Stomach (tissue), 9 donors: Measurements from ENCODE around the gene IGDCC3. TPM values are rescaled to one million over a fixed set of nuclear protein-coding genes. Genes with fewer than 3 reads are reported as not detected.
A peak's percentile ranks its signal among the peaks of the same experiment; 100 is the strongest.

Source experiments
- DNase-seq, 2 donors: peaks; one replicate each; pipeline versions ENCODE4 v3.0.0 to v3.0.0-alpha.2; 2013 to 2019
- H3K27ac ChIP-seq, 5 donors: fragments of 200-600 bp in 4 of 5; sonication (generic) in 4 of 5; one replicate each; pipeline ENCODE4 v1.5.1; 2013 to 2019; ENCODE audit warnings: mild to moderate bottlenecking in 1 of 5, moderate library complexity in 1 of 5
- H3K27me3 ChIP-seq, 3 donors: fragments of 200-600 bp; sonication (generic); one replicate each; pipeline ENCODE4 v1.5.1; 2017 to 2019; ENCODE audit warnings: mixed run types in 1 of 3
- H3K36me3 ChIP-seq, 4 donors: fragments of 200-600 bp; sonication (generic); 1 replicate in 3 of 4; 2 replicates in 1 of 4; pipeline ENCODE4 v1.5.1; 2016 to 2019
- H3K4me1 ChIP-seq, 4 donors: fragments of 200-600 bp; sonication (generic); one replicate each; pipeline ENCODE4 v1.5.1; 2016 to 2019
- H3K4me3 ChIP-seq, 4 donors: fragments of 200-600 bp; sonication (generic) in 3 of 4; one replicate each; pipeline ENCODE4 v1.5.1; 2016 to 2019; ENCODE audit warnings: mild to moderate bottlenecking in 1 of 4
- H3K9me3 ChIP-seq, 4 donors: fragments of 200-600 bp; sonication (generic); one replicate each; pipeline ENCODE4 v1.5.1; 2016 to 2019
- EP300 ChIP-seq: sonication (generic); formaldehyde crosslinking; IDR thresholded peaks from one replicate; pipeline ENCODE4 v1.6.1; 2017; ENCODE audit warnings: antibody characterized with exemption
- POLR2A ChIP-seq, 4 donors: fragments of 450-650 bp; IDR thresholded peaks; one replicate each; pipeline ENCODE4 v1.6.1; 2016; ENCODE audit warnings: antibody characterized with exemption in 4 of 4, control low read depth in 2 of 4, mild to moderate bottlenecking in 1 of 4, moderate library complexity in 1 of 4
- POLR2AphosphoS5 ChIP-seq, 3 donors: sonication (generic); formaldehyde crosslinking; IDR thresholded peaks; one replicate each; pipeline ENCODE4 v1.6.1; 2016; ENCODE audit warnings: antibody characterized with exemption in 3 of 3
- WGBS, 5 donors: extraction: QIAGEN DNeasy Blood & Tissue Kit in 3 of 5; methylation state at CpG; one replicate each; pipeline versions ENCODE4 v1.1.5 to v1.1.7; 2013 to 2018; 5-methylcytosine and 5-hydroxymethylcytosine counted together
- intact Hi-C: fragments of 100-400 bp; cut with DNase I; formaldehyde crosslinking; loops from one replicate; pipeline ENCODE4 v1.15.1; 2023; ENCODE audit warnings: low total_unique reads
- polyA plus RNA-seq, 3 donors: library from polyadenylated mRNA; stranded (reverse); fragments of 200-250 nt; gene quantifications; one replicate each; pipeline ENCODE4 v1.2.3, GENCODE V29; 2013
- total RNA-seq, 5 donors: library from RNA; depleted of rRNA; stranded (reverse); fragments of >200 nt; gene quantifications; one replicate each; pipeline versions ENCODE4 v1.1.0 to v1.2.3, GENCODE V29; 2014 to 2016
- TF ChIP-seq, protein P1 (sequence below), 7 experiments: fragments of 450-650 bp in 4 of 7; fragments of 200-600 bp in 3 of 7; sonication (generic) in 3 of 7; IDR thresholded peaks; one replicate each; pipeline ENCODE4 v1.5.1; 2016 to 2019; ENCODE audit warnings: antibody characterized with exemption in 7 of 7, control low read depth in 2 of 7, mild to moderate bottlenecking in 1 of 7
- donor health status: healthy with polysubstance abuse.
- donor health status: Bipolar disorder and iron deficiency.
- donor health status: healthy.

Gene IGDCC3
- total and polyA plus RNA-seq, 8 donors, result 0.08 to 5.8 (median 0.89) TPM; not detected in 4

DNA sequence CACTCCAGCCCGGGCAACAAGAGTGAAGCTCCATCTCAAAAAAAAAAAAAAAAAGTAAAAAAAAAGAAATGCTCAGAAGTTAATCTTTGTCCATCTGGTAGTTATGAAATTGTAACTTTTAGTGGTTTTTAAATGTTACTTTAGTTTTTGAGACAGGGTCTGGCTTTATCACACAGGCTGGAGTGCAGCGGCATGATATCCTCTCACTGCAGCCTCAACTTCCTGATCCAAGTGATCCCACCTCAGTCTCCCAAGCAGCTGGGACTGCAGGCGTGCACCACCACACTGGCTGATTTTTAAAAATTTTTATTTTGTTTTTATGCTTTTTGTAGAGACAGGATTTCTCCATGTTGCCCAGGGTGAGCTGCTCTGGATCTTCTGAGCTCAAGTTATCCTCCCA, 72.0 kb downstream of the IGDCC3 start:
- H3K27ac ChIP-seq, result peak overlapping the region in 3 of 5 donors; percentile 88 to 92 (median 88)
- no peak for DNase-seq
- no peak overlapping the region for H3K4me3 ChIP-seq
- H3K36me3 ChIP-seq, result no peaks in the 10 kb centered on the region
- 67 to 80% (median 77%) methylated on average over 3 of the region's 3 CpGs for WGBS, 5 donors
- no peaks in the 10 kb centered on the region for H3K27me3 ChIP-seq
- no peaks in the 10 kb centered on the region for H3K9me3 ChIP-seq
- TF ChIP-seq, protein P1, sequence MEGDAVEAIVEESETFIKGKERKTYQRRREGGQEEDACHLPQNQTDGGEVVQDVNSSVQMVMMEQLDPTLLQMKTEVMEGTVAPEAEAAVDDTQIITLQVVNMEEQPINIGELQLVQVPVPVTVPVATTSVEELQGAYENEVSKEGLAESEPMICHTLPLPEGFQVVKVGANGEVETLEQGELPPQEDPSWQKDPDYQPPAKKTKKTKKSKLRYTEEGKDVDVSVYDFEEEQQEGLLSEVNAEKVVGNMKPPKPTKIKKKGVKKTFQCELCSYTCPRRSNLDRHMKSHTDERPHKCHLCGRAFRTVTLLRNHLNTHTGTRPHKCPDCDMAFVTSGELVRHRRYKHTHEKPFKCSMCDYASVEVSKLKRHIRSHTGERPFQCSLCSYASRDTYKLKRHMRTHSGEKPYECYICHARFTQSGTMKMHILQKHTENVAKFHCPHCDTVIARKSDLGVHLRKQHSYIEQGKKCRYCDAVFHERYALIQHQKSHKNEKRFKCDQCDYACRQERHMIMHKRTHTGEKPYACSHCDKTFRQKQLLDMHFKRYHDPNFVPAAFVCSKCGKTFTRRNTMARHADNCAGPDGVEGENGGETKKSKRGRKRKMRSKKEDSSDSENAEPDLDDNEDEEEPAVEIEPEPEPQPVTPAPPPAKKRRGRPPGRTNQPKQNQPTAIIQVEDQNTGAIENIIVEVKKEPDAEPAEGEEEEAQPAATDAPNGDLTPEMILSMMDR (IDR thresholded peaks at IDR 0.05), result no peak
- no peak for TF ChIP-seq POLR2A (IDR thresholded peaks at IDR 0.05)
- no peak for TF ChIP-seq POLR2AphosphoS5 (IDR thresholded peaks at IDR 0.05)
- TF ChIP-seq EP300, result no peak
- peaks cover 6 to 29% (median 20%) of the 10 kb centered on the region in 4 donors for H3K4me1 ChIP-seq
- intact Hi-C loops, result no loop called here

DNA sequence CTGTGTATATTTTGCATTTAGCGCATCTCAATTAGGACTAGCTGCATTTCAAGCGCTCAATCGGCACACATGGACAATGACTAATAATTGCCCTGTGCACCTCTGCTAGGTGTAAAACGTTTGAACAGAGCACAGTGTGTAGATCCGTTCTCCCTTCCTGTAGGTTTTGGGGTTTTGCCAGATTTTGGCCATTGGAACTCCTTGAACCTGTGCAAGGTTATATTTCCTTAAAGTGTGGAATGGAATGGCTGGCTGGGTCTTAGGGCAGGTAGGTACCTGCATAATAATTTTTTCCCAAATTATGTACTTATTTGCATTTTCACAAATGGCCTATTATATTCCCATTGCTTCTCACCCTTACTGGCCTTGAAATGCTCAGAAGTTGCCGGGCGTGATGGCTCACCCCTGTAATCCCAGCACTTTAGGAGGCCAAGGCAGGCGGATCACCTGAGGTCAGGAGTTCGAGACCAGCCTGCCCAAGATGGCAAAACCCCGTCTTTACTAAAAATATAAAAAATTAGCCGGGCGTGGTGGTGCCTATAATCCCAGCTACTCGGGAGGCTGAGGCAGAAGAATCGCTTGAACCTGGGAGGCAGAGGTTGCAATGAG, 72.5 kb downstream of the IGDCC3 start:
- H3K36me3 ChIP-seq, result no peaks in the 10 kb centered on the region
- no peaks in the 10 kb centered on the region for H3K9me3 ChIP-seq
- DNase-seq, result no peak
- no peaks in the 10 kb centered on the region for H3K27me3 ChIP-seq
- peaks cover 6 to 29% (median 20%) of the 10 kb centered on the region in 4 donors for H3K4me1 ChIP-seq
- 37 to 49% (median 44%) methylated on average over 14 of the region's 14 CpGs for WGBS, 5 donors
- TF ChIP-seq POLR2A (IDR thresholded peaks at IDR 0.05) (no peak), EP300 (no peak), POLR2AphosphoS5 (IDR thresholded peaks at IDR 0.05) (no peak)
- TF ChIP-seq, protein P1 (IDR thresholded peaks at IDR 0.05), result no peak
- H3K4me3 ChIP-seq, result peak overlapping the region; percentile 21 to 50 (median 36)
- H3K27ac ChIP-seq, result peak overlapping the region; percentile 80 to 92 (median 88)
- intact Hi-C loops, result no loop called here

DNA sequence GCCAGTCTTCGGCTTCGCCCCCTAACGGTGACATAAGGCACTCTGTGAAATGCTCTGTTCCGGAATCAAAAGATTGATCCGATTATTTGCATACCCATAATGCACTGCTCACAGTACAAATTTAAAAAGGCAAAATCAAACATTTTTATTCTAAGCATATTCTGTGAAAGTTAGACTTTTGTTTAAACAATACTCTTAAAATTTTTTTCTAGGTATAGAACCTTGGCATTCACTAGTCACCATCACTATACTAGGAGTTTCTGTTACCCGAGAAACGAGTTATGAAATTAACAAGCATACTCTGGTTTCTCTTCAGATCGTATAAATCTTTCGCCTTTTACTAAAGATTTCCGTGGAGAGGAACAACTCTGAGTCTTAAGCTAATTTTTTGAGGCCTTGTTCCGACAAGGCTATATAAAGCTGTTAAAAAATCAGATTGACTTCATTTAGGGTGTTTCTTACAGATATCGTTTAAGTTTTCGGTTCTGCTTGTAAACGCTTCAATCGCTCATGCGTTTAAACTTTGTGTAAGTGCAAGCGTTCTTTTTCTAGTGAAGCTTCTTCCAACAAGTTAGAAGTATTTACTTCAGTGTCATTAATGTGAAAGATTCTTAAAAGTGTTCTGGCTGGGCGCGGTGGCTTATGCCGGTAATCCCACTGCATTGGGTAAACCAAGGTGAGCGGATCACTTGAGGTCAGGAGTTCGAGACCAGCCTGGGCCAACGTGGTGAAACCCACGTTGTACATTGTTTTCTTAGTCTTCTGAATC, 73.2 kb downstream of the IGDCC3 start, which contains the start of gene RNU5B-1:
Gene RNU5B-1, plus strand, starts transcription at position 297 of the 769 bp plus-strand sequence.
- WGBS, 5 donors, result 0 to 1% (median 0%) methylated on average over 24 of the region's 24 CpGs
- intact Hi-C loops, result no loop called here
- no peaks in the 10 kb centered on the region for H3K27me3 ChIP-seq

More for the DNA sequence above, 73.2 kb downstream of the IGDCC3 start, which contains the start of gene RNU5B-1:
- H3K9me3 ChIP-seq, result no peaks in the 10 kb centered on the region
- peak within 1 kb of the TSS; percentile 47 to 52 (median 49) for H3K4me3 ChIP-seq
- TF ChIP-seq, protein P1 (IDR thresholded peaks at IDR 0.05), result peak in 5 of 7 experiments; percentile 64 to 88 (median 76)
- TF ChIP-seq POLR2AphosphoS5 (IDR thresholded peaks at IDR 0.05) (peak; percentile 84 to 100 (median 99)), EP300 (no peak), POLR2A (IDR thresholded peaks at IDR 0.05) (peak in 2 of 4 donors; percentile 73 to 99)
- DNase-seq, result peak; percentile 73 to 95
- H3K4me1 ChIP-seq, result peaks cover 6 to 29% (median 17%) of the 10 kb centered on the region in 4 donors
- peak within 1 kb of the TSS; percentile 80 to 92 (median 88) for H3K27ac ChIP-seq
- H3K36me3 ChIP-seq, result no peaks in the 10 kb centered on the region
